BJ (cell line): ENCODE results near the gene IREB2. TPM values are rescaled to one million over a fixed set of nuclear protein-coding genes. Genes with fewer than 3 reads are reported as not detected.
"Not testable (repeated sequence)": the region's sequence is repeated elsewhere in the genome, so short reads cannot be mapped to it uniquely, and the experiment has no call there.

Source experiments
- CTCF ChIA-PET: fragments of 350-600 bp; formaldehyde crosslinking; extraction: SDS; loops from one replicate; lab custom pipeline; 2021; ENCODE audit warnings: antibody characterized with exemption, inconsistent platforms; lab: Yijun Ruan, JAX
- POLR2A ChIA-PET: fragments of 300-600 bp; sonication (Branson Sonifier 250); formaldehyde crosslinking; extraction: SDS; loops from one replicate; lab custom pipeline; 2021; ENCODE audit warnings: antibody characterized with exemption; lab: Charles Lee
- DNase-seq: peaks from one replicate; pipeline ENCODE4 v3.0.0-alpha.2; 2011; ENCODE audit warnings: low read depth
- H3K27me3 ChIP-seq: 2 replicates; pipeline ENCODE4 v1.6.0; 2011; ENCODE audit warnings: low read length; ENCODE audit not compliant: control insufficient read depth, insufficient read depth
- H3K36me3 ChIP-seq: 2 replicates; pipeline ENCODE4 v1.5.1; 2011; ENCODE audit warnings: low read length; ENCODE audit not compliant: control insufficient read depth, insufficient read depth
- H3K4me3 ChIP-seq: 2 replicates; pipeline ENCODE4 v1.5.1; 2011; ENCODE audit warnings: low read depth, mild to moderate bottlenecking, control low read depth, low read length
- polyA plus RNA-seq: library from polyadenylated mRNA; depleted of rRNA; stranded (reverse); fragments of >200 nt; gene quantifications from 2 replicates; pipeline ENCODE4 v1.2.3, GENCODE V29; 2011
- TF ChIP-seq, protein P1 (sequence below): IDR thresholded peaks from 2 replicates; pipeline ENCODE4 v1.5.1; 2011; ENCODE audit warnings: low read depth, mild to moderate bottlenecking, control low read depth, inconsistent platforms, low read length, moderate library complexity; ENCODE audit not compliant: insufficient read depth

The IREB2 gene
- polyA plus RNA-seq, 1 experiment: 11.1 TPM

DNA sequence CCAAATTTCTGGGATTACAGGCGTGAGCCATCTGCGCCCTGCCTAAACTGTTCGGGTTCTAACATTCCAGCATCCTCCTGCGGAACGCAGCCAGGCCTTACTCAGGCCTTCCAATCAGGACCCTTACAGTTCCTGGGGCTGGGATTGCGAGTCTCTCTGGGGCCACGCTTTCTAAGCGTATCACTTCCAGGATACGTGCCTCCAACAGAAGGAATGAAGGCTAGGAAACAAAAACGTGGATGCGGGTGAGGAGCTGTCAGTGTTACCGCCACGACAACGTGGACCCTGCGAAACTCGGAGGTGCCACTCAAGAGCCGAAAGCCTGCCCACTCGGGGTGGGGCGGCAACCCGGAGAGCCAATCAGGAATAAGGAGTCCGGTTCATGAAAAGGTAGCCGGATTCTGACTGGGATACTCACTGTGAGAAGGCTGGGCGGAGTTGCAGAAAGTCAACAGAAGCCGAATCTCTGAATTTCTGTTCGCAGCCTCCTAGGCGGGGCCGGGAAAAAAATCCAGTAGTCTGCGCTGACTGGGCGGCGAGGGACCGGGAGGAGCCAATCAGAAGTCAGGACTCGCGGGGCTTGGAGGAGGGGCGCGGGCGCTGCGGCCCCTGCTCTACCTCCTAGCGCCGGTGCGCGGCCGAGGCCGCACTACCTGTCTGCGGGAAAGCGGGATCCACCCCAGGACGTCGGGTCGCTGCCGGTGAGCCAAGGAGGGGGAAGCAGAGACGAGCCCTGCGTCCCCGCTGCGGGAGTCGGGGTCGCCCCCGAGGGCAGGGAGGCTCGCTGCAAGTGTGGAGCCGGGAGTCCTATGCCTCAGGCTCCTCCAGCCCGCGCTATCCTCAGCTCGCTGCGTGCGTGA, 69.2 kb downstream of the IREB2 start, which contains the start of gene HYKK:
HYKK (plus strand) TSS at position 607 of the 860 bp plus-strand sequence. CDS start 5,512 bp downstream, outside the sequence.
- Histone ChIP-seq H3K36me3 (no peaks in the 10 kb centered on the region), H3K4me3 (peak within 1 kb of the TSS; percentile 77), H3K27me3 (no peaks in the 10 kb centered on the region)
- peak; percentile 91 for DNase-seq
- ChIA-PET CTCF (no interaction called here), POLR2A (no interaction called here)
- TF ChIP-seq, protein P1, sequence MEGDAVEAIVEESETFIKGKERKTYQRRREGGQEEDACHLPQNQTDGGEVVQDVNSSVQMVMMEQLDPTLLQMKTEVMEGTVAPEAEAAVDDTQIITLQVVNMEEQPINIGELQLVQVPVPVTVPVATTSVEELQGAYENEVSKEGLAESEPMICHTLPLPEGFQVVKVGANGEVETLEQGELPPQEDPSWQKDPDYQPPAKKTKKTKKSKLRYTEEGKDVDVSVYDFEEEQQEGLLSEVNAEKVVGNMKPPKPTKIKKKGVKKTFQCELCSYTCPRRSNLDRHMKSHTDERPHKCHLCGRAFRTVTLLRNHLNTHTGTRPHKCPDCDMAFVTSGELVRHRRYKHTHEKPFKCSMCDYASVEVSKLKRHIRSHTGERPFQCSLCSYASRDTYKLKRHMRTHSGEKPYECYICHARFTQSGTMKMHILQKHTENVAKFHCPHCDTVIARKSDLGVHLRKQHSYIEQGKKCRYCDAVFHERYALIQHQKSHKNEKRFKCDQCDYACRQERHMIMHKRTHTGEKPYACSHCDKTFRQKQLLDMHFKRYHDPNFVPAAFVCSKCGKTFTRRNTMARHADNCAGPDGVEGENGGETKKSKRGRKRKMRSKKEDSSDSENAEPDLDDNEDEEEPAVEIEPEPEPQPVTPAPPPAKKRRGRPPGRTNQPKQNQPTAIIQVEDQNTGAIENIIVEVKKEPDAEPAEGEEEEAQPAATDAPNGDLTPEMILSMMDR: no peak

DNA sequence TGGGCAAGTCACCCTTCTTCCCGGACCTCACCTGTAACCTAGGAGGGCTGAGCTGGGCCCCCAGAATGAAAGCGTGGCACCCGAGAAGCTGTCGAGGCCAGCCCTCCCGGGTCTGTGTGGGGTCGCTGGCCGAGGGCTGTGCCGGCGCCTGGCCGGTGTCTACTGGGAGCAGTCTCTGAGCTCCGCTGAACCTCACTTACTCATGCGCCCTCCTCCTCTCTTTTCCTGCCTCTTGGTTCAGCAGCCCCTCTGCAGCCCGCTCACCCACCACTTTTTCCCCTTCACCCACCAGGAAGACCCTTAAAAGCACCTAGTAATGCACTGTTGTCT, 69.8 kb downstream of the IREB2 start:
- ChIA-PET POLR2A (no interaction called here), CTCF (no interaction called here)
- TF ChIP-seq, protein P1: no peak

DNA sequence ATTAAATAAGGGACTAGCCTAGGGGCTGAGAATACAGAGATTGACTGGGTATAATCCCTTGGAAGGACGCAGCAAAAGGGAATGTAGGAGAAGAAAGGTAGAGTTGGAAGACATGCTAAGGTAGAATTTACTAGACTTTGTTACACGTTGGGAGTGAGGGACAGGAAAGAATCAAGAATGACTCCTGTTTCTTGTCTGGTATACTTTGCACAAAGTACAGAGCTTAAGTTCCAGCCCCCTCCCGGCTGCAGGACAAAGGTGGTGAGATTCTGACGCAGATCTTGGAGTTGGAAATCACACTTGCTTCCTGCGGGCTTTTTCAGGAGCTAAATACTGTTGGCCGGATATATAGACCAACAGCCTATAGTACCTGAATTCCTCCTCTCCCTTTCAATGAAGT, 70.3 kb downstream of the IREB2 start:
- DNase-seq: no peak
- H3K36me3 ChIP-seq: no peaks in the 10 kb centered on the region
- H3K4me3 ChIP-seq: peak overlapping the region; percentile 77
- CTCF ChIA-PET: no interaction called here
- no peaks in the 10 kb centered on the region for H3K27me3 ChIP-seq
- POLR2A ChIA-PET: no interaction called here
- TF ChIP-seq, protein P1: no peak

More for the DNA sequence above, 69.8 kb downstream of the IREB2 start:
- Histone ChIP-seq H3K36me3 (no peaks in the 10 kb centered on the region), H3K27me3 (no peaks in the 10 kb centered on the region), H3K4me3 (peak overlapping the region; percentile 77)
- DNase-seq: no peak

DNA sequence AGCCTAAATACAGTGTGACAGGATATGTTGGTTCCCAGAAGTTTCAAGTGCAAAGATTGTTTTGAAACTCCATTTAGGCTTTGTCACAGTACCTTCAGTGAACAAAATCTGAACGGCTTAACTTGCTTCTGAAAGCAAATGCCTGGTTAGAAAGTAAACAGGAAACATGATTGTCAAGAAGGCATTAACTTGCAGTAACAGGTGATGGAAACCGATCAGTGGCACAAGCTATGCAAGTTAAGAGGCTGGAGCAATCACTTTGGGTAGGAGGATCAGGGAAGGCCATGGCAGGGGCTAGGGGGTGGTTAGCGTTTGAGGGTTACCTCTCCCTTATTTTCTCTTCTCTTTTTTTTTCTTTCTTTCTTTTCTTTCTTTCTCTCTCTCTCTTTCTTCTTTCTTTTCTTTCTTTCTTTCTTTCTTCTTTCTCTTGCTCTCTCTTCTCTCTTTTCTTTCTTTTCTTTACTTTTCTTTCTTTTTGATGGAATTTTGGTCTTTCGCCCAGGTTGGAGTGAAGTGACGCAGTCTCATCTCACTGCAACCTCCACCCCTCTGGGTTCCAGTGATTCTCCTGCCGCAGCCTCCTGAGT, 71.8 kb downstream of the IREB2 start:
- ChIA-PET CTCF (no interaction called here), POLR2A (no interaction called here)
- Histone ChIP-seq H3K4me3 (no peak overlapping the region), H3K36me3 (no peaks in the 10 kb centered on the region), H3K27me3 (no peaks in the 10 kb centered on the region)
- no peak for DNase-seq
- TF ChIP-seq, protein P1: no peak

DNA sequence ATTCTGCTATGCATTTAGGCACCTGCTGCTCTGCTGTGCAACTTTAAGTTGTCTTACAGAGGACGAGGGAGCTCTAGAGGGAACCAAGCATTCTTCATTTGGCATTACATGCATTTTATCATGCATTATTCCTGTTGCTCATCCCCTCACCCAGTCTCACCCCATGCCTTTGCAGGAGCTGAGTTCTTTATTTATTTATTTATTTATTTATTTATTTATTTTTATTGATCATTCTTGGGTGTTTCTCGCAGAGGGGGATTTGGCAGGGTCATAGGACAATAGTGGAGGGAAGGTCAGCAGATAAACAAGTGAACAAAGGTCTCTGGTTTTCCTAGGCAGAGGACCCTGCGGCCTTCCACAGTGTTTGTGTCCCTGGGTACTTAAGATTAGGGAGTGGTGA, 82.0 kb downstream of the IREB2 start:
- CTCF ChIA-PET, DNase-seq, H3K36me3 ChIP-seq, H3K4me3 ChIP-seq, H3K27me3 ChIP-seq, POLR2A ChIA-PET: not testable (repeated sequence)
